G401 (cell line): ENCODE data around the gene TBC1D1. TPM values are rescaled to one million over a fixed set of nuclear protein-coding genes. Genes with fewer than 3 reads are reported as not detected.

Source experiments
- DNase-seq: peaks from one replicate; pipeline ENCODE4 v3.0.0-alpha.2; 2015; ENCODE audit warnings: low spot score
- in situ Hi-C: cut with HindIII; loops from 2 replicates; pipeline ENCODE4 v1.10.0; 2016; ENCODE audit warnings: low sequenced_read_pairs, mixed read lengths
- total RNA-seq: library from RNA; depleted of rRNA; stranded (reverse); fragments of >200 nt; shearing (Covaris generic); gene quantifications from 2 replicates; pipeline ENCODE4 v1.2.3, GENCODE V29; 2014

TBC1D1 gene
- total RNA-seq, 1 experiment from 2014 or later, result 85.5 TPM

DNA sequence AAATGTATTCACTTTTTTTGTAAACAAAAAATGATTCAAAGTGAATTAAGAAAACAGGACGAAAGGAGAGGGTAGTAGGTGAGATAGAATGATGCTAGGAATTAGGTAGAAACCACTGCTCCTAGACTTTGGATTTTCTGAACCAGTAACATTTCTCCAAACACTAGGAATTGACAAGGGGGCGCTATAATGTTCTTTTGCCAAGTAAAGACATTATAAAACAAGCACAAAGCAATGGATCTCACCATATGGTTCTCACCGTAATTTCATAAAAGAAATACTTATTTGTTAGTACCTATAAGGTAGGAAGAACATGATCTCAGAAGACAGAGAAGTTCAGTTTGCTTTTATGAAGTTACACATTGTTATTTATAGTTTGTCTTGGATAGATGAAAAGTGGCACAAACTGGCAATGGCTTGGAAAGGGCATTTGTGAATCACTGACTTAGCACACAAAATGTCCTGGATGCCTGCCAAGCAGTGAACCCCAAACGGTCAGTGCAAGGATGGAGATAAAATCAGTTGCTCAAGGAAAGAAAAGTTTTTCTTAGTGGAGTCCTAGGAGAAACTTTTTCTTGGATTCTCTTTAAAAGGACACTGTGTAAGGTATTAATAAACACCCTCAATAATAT, 8.1 kb upstream of the TBC1D1 start:
- DNase-seq, result no peak
- in situ Hi-C loops, result no loop called here

- in situ Hi-C loops, result no loop called here
- DNase-seq, result no peak
Observed at GRCh38 chr4:37884855-37885487, 5.9 kb upstream of the TBC1D1 start.

GRCh38 chr4:37885496-37885895, 5.4 kb upstream of the TBC1D1 start:
- in situ Hi-C loops, result no loop called here
- no peak for DNase-seq

DNA sequence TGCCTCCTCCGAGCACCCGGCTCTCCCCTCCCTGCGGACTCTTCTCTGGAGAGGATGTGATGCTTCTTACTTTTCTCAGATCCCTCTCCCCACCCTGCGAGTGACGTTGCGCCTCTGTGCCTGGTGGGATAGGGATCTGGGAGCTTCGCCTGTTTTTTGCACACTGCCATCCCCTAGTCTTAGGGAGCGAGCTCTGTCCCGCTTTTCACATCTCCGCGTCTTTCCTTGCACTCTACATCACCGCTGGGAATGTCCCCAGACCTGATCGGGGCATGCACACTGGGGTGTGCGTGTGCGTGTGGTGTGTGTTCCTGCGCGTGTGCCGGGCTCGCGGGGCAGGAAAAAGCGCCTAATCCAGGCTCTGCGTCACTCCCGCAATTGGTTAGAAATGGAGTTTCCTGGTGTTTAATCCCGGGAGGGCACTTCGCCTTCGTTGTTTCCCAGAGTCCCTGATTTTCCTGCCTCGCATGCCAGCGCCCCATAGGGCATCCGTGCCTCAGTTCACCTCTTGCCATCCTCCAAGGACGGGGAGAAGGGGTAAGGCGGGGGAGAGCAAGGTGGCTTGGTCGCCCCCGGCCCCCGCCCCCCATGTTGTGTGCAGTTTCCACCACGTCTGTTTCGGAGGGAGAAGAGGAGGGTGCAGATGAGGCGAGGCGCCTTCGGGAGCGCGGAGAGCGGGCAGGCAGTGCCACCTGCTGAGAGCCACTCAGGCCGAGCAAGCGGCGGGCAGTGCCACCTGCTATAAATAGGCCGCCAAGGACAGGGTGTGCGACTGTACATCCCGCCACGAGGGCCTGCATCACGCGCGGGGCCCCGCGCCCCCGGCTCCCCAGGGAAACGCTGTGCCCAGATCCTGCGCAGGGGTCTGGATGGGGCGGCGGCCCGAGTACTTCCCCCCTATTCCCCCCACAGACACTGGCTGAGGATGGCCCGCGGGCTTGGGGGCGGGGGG, 759 bp upstream of the TBC1D1 start:
- in situ Hi-C loops, result no loop called here
- peak; percentile 80 for DNase-seq

- in situ Hi-C loops, result no loop called here
- peak; percentile 24 for DNase-seq
Observed at GRCh38 chr4:37891260-37892159, 626 bp downstream of the TBC1D1 start.

DNA sequence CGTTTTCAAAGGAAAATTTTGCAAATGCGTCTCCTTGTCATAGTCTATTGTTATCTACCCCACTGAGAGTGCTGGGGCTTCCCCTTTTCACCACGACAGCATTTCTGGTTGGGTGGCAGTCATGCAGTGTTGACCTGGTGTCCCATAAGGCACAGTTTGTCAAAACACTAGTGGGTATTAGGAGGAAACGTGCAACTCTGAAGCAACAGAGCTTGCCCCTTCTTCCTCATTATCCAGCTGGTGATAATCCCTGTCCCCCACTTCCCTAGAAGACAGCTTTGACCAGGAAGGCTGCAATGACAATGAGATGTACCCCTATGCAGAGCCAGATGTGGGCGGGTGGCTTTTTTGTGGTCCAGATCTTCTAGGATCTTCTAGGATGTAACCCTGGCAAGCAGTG, 1.8 kb downstream of the TBC1D1 start:
- in situ Hi-C loops, result no loop called here
- no peak for DNase-seq

DNA sequence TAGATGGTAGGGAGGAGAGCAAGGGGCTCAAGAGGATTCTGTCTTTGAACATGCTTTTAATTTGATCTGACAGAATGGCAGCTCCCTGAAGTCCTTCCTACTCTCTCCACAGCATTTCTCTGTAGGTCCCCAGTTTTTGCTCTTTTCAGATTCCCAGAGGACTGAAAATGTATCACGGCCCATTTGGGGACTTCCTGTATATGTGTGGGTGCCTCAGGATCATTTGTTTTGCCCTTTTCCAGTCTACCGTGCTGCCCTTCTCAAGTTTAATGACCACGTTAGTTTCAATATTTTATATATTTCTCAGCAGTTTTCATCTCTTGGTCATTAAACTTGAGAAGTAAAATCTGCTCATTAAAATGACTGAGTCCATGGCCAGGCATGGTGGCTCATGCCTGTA, 2.3 kb downstream of the TBC1D1 start:
- DNase-seq, result no peak
- in situ Hi-C loops, result no loop called here

GRCh38 chr4:37895271-37895670, 4.4 kb downstream of the TBC1D1 start:
- no peak for DNase-seq
- in situ Hi-C loops, result no loop called here

GRCh38 chr4:37896206-37896860, 5.4 kb downstream of the TBC1D1 start:
- DNase-seq, result peak; percentile 19
- in situ Hi-C loops, result no loop called here

DNA sequence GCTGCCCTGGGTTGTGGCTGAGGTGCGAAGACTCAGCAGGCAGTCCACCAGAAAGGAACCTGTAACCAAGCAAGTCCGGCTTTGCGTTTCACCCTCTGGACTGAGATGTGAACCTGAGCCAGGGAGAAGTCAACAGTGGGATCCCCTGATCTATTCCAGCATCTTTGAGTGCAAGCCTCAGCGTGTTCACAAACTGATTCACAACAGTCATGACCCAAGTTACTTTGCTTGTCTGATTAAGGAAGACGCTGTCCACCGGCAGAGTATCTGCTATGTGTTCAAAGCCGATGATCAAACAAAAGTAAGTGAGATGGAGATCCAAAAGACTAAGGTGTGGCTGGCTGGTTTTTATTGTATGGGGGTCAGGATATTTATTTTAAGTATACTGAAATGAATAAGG, 11.3 kb downstream of the TBC1D1 start:
- in situ Hi-C loops, result no loop called here
- DNase-seq, result no peak

DNA sequence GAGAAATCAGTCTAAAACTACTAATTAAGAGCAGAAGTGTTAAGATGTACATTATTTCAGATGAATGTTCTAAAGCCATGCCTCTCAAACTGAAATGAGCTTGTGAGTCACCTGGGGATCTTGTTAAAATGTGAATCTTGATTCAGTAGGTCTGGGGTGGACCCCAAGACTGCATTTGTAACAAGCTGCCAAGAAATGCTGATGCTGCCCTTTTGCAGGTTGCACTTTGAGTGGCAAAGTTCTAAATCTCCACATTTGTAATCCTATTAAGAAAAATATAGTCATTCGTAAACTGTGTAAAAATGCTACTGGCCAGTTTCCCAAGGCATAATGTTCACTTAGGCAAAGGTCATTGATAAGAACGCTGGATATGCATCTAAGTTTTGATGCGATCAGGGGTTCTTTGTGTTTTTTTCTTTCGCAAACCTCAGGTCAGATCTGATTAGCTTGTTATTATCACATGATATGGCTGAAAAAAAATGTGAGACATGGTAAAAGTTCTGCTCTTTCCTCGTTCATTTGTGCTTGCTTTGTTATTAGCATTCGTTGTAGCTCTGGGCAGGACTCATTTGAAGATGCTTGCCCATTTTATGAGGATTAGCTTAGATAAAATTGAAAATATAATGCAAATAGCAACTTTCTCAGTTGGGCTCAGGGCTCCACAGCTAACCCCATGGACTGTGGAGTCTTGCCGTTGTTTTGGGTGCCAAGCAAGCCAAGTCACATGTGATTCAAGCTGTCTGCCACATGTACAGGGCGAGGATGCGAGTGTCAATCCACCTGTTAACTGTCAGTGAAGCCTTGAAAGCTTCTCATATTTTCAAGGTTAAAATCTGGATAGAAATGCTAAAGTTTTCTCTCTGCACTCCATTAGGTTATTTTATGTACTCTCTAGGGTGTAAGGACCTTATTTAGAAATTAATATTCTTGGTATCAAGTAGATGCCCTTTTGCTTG, 12.1 kb downstream of the TBC1D1 start:
- DNase-seq, result no peak
- in situ Hi-C loops, result no loop called here

DNA sequence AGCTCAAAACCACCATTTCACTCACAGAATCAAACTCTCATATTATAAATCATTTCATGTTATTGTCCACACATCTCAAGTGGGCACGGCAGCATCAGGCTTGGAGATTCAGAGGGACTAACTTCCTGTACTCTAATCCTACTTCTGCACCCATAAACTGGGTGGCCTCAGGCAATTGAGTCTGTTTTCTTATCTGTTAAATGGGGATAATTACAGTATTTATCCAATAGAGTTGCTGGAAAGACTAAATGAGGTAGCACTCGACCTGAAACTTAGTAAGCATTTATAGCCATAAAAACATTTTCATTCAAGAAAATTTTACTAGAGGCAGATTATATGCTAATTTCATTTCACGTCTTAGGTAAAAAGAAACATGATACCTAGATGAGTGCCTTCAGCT, 13.0 kb downstream of the TBC1D1 start:
- in situ Hi-C loops, result no loop called here
- DNase-seq, result no peak

GRCh38 chr4:37904824-37905223, 13.9 kb downstream of the TBC1D1 start:
- DNase-seq, result no peak

DNA sequence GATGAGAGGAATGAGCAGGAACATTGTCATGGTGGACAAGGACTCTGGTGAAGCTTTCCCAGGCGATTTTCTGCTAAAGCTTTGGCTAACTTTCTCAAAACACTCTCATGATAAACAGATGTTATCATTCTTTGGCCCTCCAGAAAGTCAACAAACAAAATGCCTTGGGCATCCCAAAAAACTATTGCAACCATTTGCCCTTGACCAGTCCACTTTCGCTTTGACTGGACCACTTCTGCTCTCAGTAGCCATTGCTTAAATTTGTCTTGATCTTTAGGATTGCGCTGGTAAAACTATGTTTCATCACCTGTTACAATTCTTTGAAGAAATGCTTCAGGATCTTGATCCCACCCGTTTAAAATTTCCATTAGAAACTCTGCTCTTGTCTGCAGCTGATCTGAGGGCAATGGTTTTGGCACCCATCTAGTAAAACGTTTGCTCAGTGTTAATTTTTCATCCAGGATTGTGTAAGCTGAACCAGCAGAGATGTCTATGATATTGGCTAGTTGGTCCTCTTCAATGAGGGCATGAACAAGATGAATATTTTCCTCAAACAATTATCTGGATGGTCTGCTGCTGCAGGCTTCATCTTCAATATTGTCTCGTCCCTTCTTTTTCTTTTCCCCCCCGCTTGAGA, 14.8 kb downstream of the TBC1D1 start:
- in situ Hi-C loops, result no loop called here
- DNase-seq, result no peak

More at GRCh38 chr4:37904824-37905223, 13.9 kb downstream of the TBC1D1 start:
- in situ Hi-C loops, result no loop called here

DNA sequence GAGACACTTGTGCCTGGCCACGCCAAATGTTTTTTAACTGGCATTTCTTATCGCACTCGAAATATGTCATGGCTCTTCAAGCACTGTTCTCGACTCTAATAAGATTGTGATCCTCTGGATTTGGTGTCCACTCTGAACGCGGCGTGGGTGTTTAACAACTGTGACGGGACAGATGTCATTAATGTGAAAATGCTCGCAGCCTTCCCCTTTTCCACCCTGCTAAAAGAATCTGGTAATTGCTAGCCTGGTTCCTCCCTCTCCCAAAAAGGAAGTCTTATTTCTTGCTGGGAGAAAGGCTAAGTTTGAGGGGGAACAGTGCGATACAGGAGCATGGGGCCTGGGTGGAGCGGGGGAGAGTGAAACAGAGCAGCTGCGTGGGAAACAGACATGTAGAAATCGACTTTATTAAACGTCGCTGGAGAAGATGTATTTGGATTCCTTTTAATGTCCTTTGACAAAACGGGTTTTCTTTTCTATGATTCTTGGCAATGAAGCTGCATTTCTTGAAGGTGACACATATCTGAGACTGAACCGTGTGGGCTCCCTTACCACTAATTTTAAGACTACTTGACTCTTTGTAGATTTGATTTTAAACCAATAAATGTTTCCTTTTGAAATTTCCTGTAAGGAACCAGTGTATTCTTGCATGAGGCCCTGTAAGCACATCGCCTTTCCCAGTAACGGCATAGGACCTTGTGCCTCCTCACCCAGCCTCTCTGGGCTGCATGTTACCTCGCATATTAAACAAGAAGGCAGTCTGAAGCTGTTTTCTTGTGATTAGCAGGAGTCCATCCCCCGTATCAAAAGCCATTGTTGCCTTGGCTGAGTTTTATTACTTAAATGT, 17.8 kb downstream of the TBC1D1 start:
- in situ Hi-C loops, result no loop called here
- DNase-seq, result no peak

- DNase-seq, result no peak
- in situ Hi-C loops, result no loop called here
Observed at GRCh38 chr4:37909332-37910090, 18.6 kb downstream of the TBC1D1 start.
